Immature natural killer cell (primary cell): ENCODE measurements around the gene FBXL3. TPM values are rescaled to one million over a fixed set of nuclear protein-coding genes. Genes with fewer than 3 reads are reported as not detected.

Experiments
- DNase-seq, 3 donors: peaks; one replicate each; pipeline ENCODE4 v3.0.0; 2022; ENCODE audit warnings: mixed read lengths in 1 of 3
- H3K27ac Mint-ChIP-seq, 6 donors: one replicate each; pipeline ENCODE4 v1.8.0; 2020; ENCODE audit warnings: mixed read lengths in 6 of 6, mild to moderate bottlenecking in 5 of 6, inconsistent platforms in 4 of 6, moderate library complexity in 3 of 6
- H3K27me3 Mint-ChIP-seq, 3 donors: one replicate each; pipeline ENCODE4 v1.8.0; 2020 to 2021; ENCODE audit warnings: low read depth in 3 of 3, mild to moderate bottlenecking in 3 of 3, mixed read lengths in 3 of 3, moderate library complexity in 3 of 3, inconsistent platforms in 1 of 3
- H3K36me3 Mint-ChIP-seq, 3 donors: one replicate each; pipeline ENCODE4 v1.8.0; 2020; ENCODE audit warnings: mixed read lengths in 3 of 3, inconsistent platforms in 2 of 3, mild to moderate bottlenecking in 2 of 3
- H3K4me1 Mint-ChIP-seq, 2 donors: one replicate each; pipeline ENCODE4 v1.8.0; 2020; ENCODE audit warnings: inconsistent platforms in 2 of 2, mild to moderate bottlenecking in 2 of 2, mixed read lengths in 2 of 2, moderate library complexity in 1 of 2
- H3K4me3 Mint-ChIP-seq, 5 donors: one replicate each; pipeline ENCODE4 v1.8.0; 2020; ENCODE audit warnings: mild to moderate bottlenecking in 5 of 5, mixed read lengths in 5 of 5, inconsistent platforms in 3 of 5, moderate library complexity in 3 of 5
- H3K9me3 Mint-ChIP-seq, 6 donors: one replicate each; pipeline ENCODE4 v1.8.0; 2020; ENCODE audit warnings: mild to moderate bottlenecking in 6 of 6, mixed read lengths in 6 of 6, inconsistent platforms in 4 of 6, moderate library complexity in 3 of 6
- polyA plus RNA-seq, 3 donors: library from polyadenylated mRNA; unstranded; fragments of 300-500 nt; fragmentation: Illumina TruSeq; gene quantifications; one replicate each; pipeline ENCODE4 v1.2.3, GENCODE V29; 2021

Gene FBXL3
- polyA plus RNA-seq: 10 to 100 TPM; 22.2 to 39.4 (median 28.3) TPM

GRCh38 chr13:77026861-77027621 is at the start of gene FBXL3:
TSS of gene FBXL3 (minus strand) at chr13:77027159. CDS start at chr13:77021860, 5,299 bp downstream.
- peak within 1 kb of the TSS; percentile 89 to 99 (median 96) for H3K27ac Mint-ChIP-seq
- H3K36me3 Mint-ChIP-seq: peaks cover 0 to 3% (median 0%) of the 10 kb centered on the region in 3 donors
- peak within 1 kb of the TSS; percentile 95 to 100 (median 96) for H3K4me3 Mint-ChIP-seq
- DNase-seq: peak; percentile 79 to 83 (median 83)
- no peaks in the 10 kb centered on the region for H3K9me3 Mint-ChIP-seq
- H3K4me1 Mint-ChIP-seq: peaks cover 49 to 58% of the 10 kb centered on the region in 2 donors
- peaks cover 8 to 13% (median 12%) of the 10 kb centered on the region in 3 donors for H3K27me3 Mint-ChIP-seq

GRCh38 chr13:77067519-77067918 is 40.6 kb upstream of the FBXL3 start:
- DNase-seq: no peak
- no peak overlapping the region for H3K27ac Mint-ChIP-seq
- no peaks in the 10 kb centered on the region for H3K4me1 Mint-ChIP-seq
- H3K4me3 Mint-ChIP-seq: no peak overlapping the region
- peaks cover 21 to 57% (median 23%) of the 10 kb centered on the region in 3 donors for H3K36me3 Mint-ChIP-seq
- H3K27me3 Mint-ChIP-seq: no peaks in the 10 kb centered on the region
- no peaks in the 10 kb centered on the region for H3K9me3 Mint-ChIP-seq

DNA sequence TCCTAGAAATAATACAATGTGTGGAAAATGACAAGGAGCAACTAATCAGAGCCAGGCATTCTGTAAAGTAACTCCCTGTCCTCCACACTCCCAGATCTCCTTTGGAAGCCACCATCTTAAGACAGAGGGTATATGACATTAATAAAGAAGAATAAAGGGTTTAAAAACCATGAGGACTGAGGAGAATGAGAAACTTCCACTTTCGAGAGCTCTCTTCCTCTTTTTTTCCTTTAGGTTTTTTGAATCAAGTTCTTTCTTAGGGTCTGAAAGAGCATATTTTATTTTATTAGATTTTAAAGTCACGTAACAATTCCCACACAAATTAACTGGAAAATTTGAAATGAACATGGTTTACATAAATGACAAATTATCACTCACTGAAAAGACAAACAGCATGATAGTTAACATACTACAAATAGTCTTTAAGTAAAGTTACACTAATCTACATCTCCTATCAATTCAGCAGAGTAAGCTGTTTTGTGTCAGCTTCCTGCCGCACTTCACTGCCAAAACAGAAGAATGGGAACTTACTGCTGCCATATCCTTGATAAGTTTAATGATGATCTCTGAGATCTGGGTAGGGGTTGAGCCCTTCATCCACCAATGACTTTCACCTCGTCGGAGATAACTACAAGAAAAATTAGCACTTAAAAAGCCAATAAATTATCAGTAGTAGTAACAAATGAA is 38.6 kb upstream of the FBXL3 start:
- H3K36me3 Mint-ChIP-seq: peaks cover 34 to 61% (median 35%) of the 10 kb centered on the region in 3 donors
- no peak overlapping the region for H3K4me3 Mint-ChIP-seq
- no peaks in the 10 kb centered on the region for H3K27me3 Mint-ChIP-seq
- H3K27ac Mint-ChIP-seq: no peak overlapping the region
- DNase-seq: no peak
- no peaks in the 10 kb centered on the region for H3K9me3 Mint-ChIP-seq
- no peaks in the 10 kb centered on the region for H3K4me1 Mint-ChIP-seq

DNA sequence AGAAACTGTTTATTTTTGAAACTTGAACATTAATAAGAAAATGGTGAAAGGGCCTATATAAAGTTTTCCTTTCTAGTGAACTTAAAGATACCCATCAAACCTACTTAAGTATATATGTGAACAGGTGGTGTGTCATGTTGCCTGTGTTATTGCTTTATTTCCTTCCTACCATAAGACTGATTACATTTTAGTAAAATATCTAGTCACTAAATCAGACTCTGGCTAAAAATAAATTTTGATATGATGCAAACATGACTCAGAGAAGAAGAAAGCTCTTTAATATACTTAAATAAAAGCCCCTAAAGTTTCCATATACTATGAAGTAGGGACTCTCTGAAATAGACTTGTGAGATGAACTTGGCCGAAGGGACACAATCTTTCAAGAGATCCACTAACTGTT is 35.1 kb upstream of the FBXL3 start:
- H3K27me3 Mint-ChIP-seq: no peaks in the 10 kb centered on the region
- H3K4me1 Mint-ChIP-seq: no peaks in the 10 kb centered on the region
- no peak overlapping the region for H3K27ac Mint-ChIP-seq
- no peak for DNase-seq
- peaks cover 34 to 49% (median 36%) of the 10 kb centered on the region in 3 donors for H3K36me3 Mint-ChIP-seq
- H3K4me3 Mint-ChIP-seq: no peak overlapping the region
- H3K9me3 Mint-ChIP-seq: no peaks in the 10 kb centered on the region

- Mint-ChIP-seq H3K4me3 (no peak overlapping the region), H3K27me3 (no peaks in the 10 kb centered on the region), H3K4me1 (no peaks in the 10 kb centered on the region), H3K27ac (no peak overlapping the region), H3K9me3 (no peaks in the 10 kb centered on the region), H3K36me3 (peaks cover 42 to 54% (median 42%) of the 10 kb centered on the region in 3 donors)
- DNase-seq: no peak
Observed at GRCh38 chr13:77061362-77061761, 34.4 kb upstream of the FBXL3 start.

DNA sequence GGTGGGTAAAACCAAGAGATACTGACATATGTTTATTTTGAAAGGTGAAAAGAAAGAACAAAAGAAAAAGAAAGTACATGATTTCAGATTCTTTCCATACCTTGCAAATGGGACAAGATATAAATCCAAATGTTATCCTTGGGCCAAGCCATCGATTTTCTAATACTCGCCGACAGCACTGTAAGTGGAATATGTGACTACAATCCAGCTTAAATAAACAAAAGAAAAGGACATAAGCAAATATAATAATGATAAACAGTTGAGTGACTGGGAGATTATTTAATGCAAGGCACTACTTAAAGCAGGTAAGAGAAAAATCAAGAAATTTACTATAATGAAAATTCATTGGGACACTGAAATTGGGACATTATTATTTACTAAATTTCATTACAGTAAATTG is 29.9 kb upstream of the FBXL3 start:
- Mint-ChIP-seq H3K4me1 (no peaks in the 10 kb centered on the region), H3K36me3 (peaks cover 31 to 47% (median 39%) of the 10 kb centered on the region in 3 donors), H3K9me3 (no peaks in the 10 kb centered on the region), H3K27me3 (peaks cover 0 to 2% (median 0%) of the 10 kb centered on the region in 3 donors), H3K4me3 (no peak overlapping the region), H3K27ac (no peak overlapping the region)
- DNase-seq: no peak

GRCh38 chr13:77056382-77056781 is 29.4 kb upstream of the FBXL3 start:
- Mint-ChIP-seq H3K4me1 (no peaks in the 10 kb centered on the region), H3K9me3 (no peaks in the 10 kb centered on the region), H3K27ac (no peak overlapping the region), H3K27me3 (peaks cover 0 to 2% (median 0%) of the 10 kb centered on the region in 3 donors), H3K4me3 (no peak overlapping the region), H3K36me3 (peaks cover 26 to 49% (median 34%) of the 10 kb centered on the region in 3 donors)
- DNase-seq: no peak

DNA sequence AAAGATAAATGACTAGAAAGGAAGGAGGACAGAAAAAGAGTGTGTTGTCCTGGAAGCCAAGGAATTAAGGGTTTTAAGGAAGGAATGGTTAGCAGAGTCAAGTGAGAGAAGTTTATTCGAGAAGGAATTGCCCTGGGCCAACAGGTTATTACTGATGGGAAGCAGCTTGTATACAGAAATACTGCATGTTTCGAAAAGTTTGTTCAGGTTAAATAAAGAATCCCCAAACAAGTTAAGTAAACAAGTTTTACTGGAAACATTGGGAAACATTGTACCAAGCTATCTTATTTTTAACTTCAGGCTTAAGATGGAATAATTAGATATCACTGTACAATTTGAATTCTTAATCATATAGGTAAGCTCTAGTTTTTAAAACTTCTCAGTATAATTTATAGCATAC is 28.2 kb upstream of the FBXL3 start:
- Mint-ChIP-seq H3K36me3 (peaks cover 33 to 55% (median 41%) of the 10 kb centered on the region in 3 donors), H3K27ac (peak overlapping the region in 1 of 6 donors; percentile 13), H3K27me3 (peaks cover 0 to 2% (median 0%) of the 10 kb centered on the region in 3 donors), H3K4me3 (no peak overlapping the region), H3K9me3 (no peaks in the 10 kb centered on the region), H3K4me1 (no peaks in the 10 kb centered on the region)
- no peak for DNase-seq

DNA sequence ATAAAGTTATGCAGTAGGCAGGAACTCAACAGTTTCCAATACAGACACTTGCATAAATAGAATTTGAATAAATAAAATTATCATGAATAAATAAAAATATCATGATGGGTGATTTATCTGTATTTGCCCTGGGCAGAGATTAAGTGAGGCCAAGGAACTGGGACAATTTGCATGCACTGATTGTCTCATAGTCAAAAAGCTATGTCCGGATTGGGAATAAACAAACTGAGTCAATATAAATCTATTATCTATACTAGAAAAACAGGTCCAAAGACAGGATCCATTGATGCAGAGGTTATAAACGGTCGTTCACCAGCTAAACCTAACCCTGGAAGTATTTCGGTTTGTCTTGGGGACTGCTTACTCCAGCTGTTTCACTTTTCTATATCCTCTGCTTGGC is 26.2 kb upstream of the FBXL3 start:
- no peak for DNase-seq
- no peak overlapping the region for H3K4me3 Mint-ChIP-seq
- H3K4me1 Mint-ChIP-seq: no peaks in the 10 kb centered on the region
- H3K36me3 Mint-ChIP-seq: peaks cover 44 to 66% (median 45%) of the 10 kb centered on the region in 3 donors
- H3K27ac Mint-ChIP-seq: no peak overlapping the region
- peaks cover 0 to 2% (median 0%) of the 10 kb centered on the region in 3 donors for H3K27me3 Mint-ChIP-seq
- no peaks in the 10 kb centered on the region for H3K9me3 Mint-ChIP-seq

GRCh38 chr13:77048681-77049080 is 21.7 kb upstream of the FBXL3 start:
- Mint-ChIP-seq H3K27ac (peak overlapping the region in 2 of 6 donors; percentile 30 to 41), H3K36me3 (peaks cover 18 to 45% (median 25%) of the 10 kb centered on the region in 3 donors)

GRCh38 chr13:77047649-77048343 is 20.8 kb upstream of the FBXL3 start:
- H3K9me3 Mint-ChIP-seq: no peaks in the 10 kb centered on the region
- peak overlapping the region in 1 of 6 donors; percentile 53 for H3K27ac Mint-ChIP-seq

More at GRCh38 chr13:77048681-77049080, 21.7 kb upstream of the FBXL3 start:
- no peak for DNase-seq
- Mint-ChIP-seq H3K4me1 (no peaks in the 10 kb centered on the region), H3K9me3 (no peaks in the 10 kb centered on the region), H3K27me3 (peaks cover 0 to under 1% (median 0%) of the 10 kb centered on the region in 3 donors), H3K4me3 (no peak overlapping the region)

GRCh38 chr13:77042566-77043177 is 15.7 kb upstream of the FBXL3 start:
- peaks cover 0 to 23% (median 5%) of the 10 kb centered on the region in 3 donors for H3K36me3 Mint-ChIP-seq
- no peaks in the 10 kb centered on the region for H3K9me3 Mint-ChIP-seq
- DNase-seq: no peak
- H3K27me3 Mint-ChIP-seq: no peaks in the 10 kb centered on the region
- no peaks in the 10 kb centered on the region for H3K4me1 Mint-ChIP-seq
- peak overlapping the region in 3 of 6 donors; percentile 6 to 48 (median 47) for H3K27ac Mint-ChIP-seq
- H3K4me3 Mint-ChIP-seq: no peak overlapping the region

More at GRCh38 chr13:77047649-77048343, 20.8 kb upstream of the FBXL3 start:
- no peak for DNase-seq
- H3K27me3 Mint-ChIP-seq: no peaks in the 10 kb centered on the region
- H3K4me3 Mint-ChIP-seq: no peak overlapping the region
- H3K4me1 Mint-ChIP-seq: no peaks in the 10 kb centered on the region
- peaks cover 16 to 48% (median 25%) of the 10 kb centered on the region in 3 donors for H3K36me3 Mint-ChIP-seq

DNA sequence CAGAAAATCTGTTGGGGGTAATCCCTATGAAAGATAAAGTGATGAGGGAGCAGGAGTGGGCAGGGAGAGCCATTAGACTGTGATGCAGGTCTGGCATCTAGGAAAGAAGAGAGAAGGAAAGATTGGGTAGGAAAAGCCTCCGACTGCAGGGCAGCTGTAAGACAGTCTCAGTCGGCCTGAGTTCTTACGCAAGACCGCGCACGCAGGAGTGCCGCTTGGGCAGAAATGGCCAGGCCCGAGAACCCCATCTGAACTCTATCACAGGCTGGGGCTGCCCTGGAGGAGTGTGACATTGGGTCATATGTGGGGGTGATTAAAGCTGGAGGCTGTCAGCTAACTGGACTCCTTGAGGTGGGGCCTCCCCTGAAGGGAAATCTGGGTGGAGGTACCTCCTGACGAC is 13.9 kb upstream of the FBXL3 start:
- H3K27ac Mint-ChIP-seq: no peak overlapping the region
- H3K27me3 Mint-ChIP-seq: peaks cover 0 to 2% (median 0%) of the 10 kb centered on the region in 3 donors
- H3K36me3 Mint-ChIP-seq: peaks cover 0 to 12% (median 11%) of the 10 kb centered on the region in 3 donors
- H3K9me3 Mint-ChIP-seq: no peaks in the 10 kb centered on the region
- no peak overlapping the region for H3K4me3 Mint-ChIP-seq
- H3K4me1 Mint-ChIP-seq: no peaks in the 10 kb centered on the region
- DNase-seq: no peak
